IMR-90 (cell line): ENCODE results near the gene MICU1. TPM values are rescaled to one million over a fixed set of nuclear protein-coding genes. Genes with fewer than 3 reads are reported as not detected.

Source experiments
- ATAC-seq: fragments of 200-7000 bp; cut with Tn5 transposase; 2 replicates; pipeline ENCODE4 v1.9.1; 2020; ENCODE audit warnings: low read depth, mild to moderate bottlenecking, moderate library complexity
- BruUV-seq: library from RNA; stranded (reverse); fragments of 400-500 nt; replicated peaks from 2 replicates; lab custom pipeline; 2021; lab: Mats Ljungman, UMichigan
- CTCF ChIA-PET: fragments of 300-600 bp; formaldehyde crosslinking; extraction: SDS; loops from one replicate; lab custom pipeline; 2021; ENCODE audit warnings: antibody characterized with exemption; lab: Yijun Ruan, JAX
- POLR2A ChIA-PET: fragments of 300-600 bp; sonication (Branson Sonifier 250); formaldehyde crosslinking; loops from one replicate; lab custom pipeline; 2022; ENCODE audit warnings: antibody characterized with exemption; ENCODE audit not compliant: unreplicated experiment; lab: Charles Lee
- DNase-seq: peaks from one replicate; pipeline ENCODE4 v3.0.0; 2013
- H2AFZ ChIP-seq: replicated peaks from 2 replicates; pipeline ENCODE3; 2013; ENCODE audit warnings: low read length, mild to moderate bottlenecking; ENCODE audit not compliant: poor library complexity
- H2AK5ac ChIP-seq: 2 replicates; pipeline ENCODE4 v1.6.1; 2013; ENCODE audit warnings: low read depth, low read length, inconsistent platforms
- H2AK9ac ChIP-seq: replicated peaks from 2 replicates; pipeline ENCODE3; 2013; ENCODE audit warnings: mild to moderate bottlenecking, low read depth, low read length, moderate library complexity; ENCODE audit not compliant: poor library complexity
- H2BK120ac ChIP-seq: 2 replicates; pipeline ENCODE4 v1.6.1; 2013; ENCODE audit warnings: low read depth, low read length, inconsistent platforms
- H2BK15ac ChIP-seq: 3 replicates; pipeline ENCODE4 v1.6.1; 2013; ENCODE audit warnings: low read depth, low read length, inconsistent platforms
- H2BK20ac ChIP-seq: 2 replicates; pipeline ENCODE4 v1.6.1; 2013; ENCODE audit warnings: low read depth, mild to moderate bottlenecking, inconsistent platforms, low read length, moderate library complexity
- H2BK5ac ChIP-seq: 2 replicates; pipeline ENCODE4 v1.6.1; 2013; ENCODE audit warnings: mild to moderate bottlenecking, low read depth, low read length, inconsistent platforms; ENCODE audit not compliant: poor library complexity, severe bottlenecking
- H3K14ac ChIP-seq: replicated peaks from 2 replicates; pipeline ENCODE4 v1.6.1; 2013; ENCODE audit warnings: low read depth, low read length, inconsistent platforms
- H3K18ac ChIP-seq: 2 replicates; pipeline ENCODE4 v1.6.1; 2013; ENCODE audit warnings: low read depth, low read length, control low read depth
- H3K23ac ChIP-seq: 2 replicates; pipeline ENCODE4 v1.6.1; 2013; ENCODE audit warnings: low read depth, low read length, inconsistent platforms
- H3K27ac ChIP-seq: 2 replicates; pipeline ENCODE4 v1.5.1; 2013; ENCODE audit warnings: mild to moderate bottlenecking, control low read depth, low read length; ENCODE audit not compliant: insufficient read depth
- H3K27me3 ChIP-seq: 2 replicates; pipeline ENCODE4 v1.6.1; 2013; ENCODE audit warnings: low read length; ENCODE audit not compliant: control insufficient read depth, insufficient read depth
- H3K36me3 ChIP-seq: 2 replicates; pipeline ENCODE4 v1.6.1; 2013; ENCODE audit warnings: low read length, mixed read lengths; ENCODE audit not compliant: control insufficient read depth, insufficient read depth
- H3K4ac ChIP-seq: 2 replicates; pipeline ENCODE4 v1.6.1; 2013; ENCODE audit warnings: low read depth, low read length, inconsistent platforms
- H3K4me1 ChIP-seq: 2 replicates; pipeline ENCODE4 v1.6.1; 2013; ENCODE audit warnings: low read length, mixed read lengths; ENCODE audit not compliant: control insufficient read depth, insufficient read depth
- H3K4me2 ChIP-seq: 2 replicates; pipeline ENCODE4 v1.6.1; 2013; ENCODE audit warnings: low read depth, mild to moderate bottlenecking, control low read depth, low read length, moderate library complexity
- H3K4me3 ChIP-seq: 2 replicates; pipeline ENCODE4 v1.5.1; 2013; ENCODE audit warnings: low read depth, mild to moderate bottlenecking, control low read depth, low read length, moderate library complexity; ENCODE audit not compliant: insufficient read depth
- H3K56ac ChIP-seq: 2 replicates; pipeline ENCODE4 v1.6.1; 2013; ENCODE audit warnings: low read length, inconsistent platforms; ENCODE audit not compliant: insufficient read depth; ENCODE audit errors: extremely low read depth
- H3K79me1 ChIP-seq, 2 experiments: 2 replicates each; pipeline ENCODE4 v1.6.1; 2013; ENCODE audit warnings: low read length in 2 of 2, inconsistent platforms in 1 of 2, low read depth in 1 of 2
- H3K9ac ChIP-seq: 2 replicates; pipeline ENCODE4 v1.6.1; 2013; ENCODE audit warnings: low read depth, low read length, control low read depth
- H3K9me1 ChIP-seq: 2 replicates; pipeline ENCODE4 v1.6.1; 2013; ENCODE audit warnings: low read length, inconsistent platforms; ENCODE audit not compliant: insufficient read depth
- H3K9me3 ChIP-seq: 2 replicates; pipeline ENCODE4 v1.6.1; 2013; ENCODE audit warnings: low read length; ENCODE audit not compliant: control insufficient read depth, insufficient read depth
- H4K20me1 ChIP-seq: 2 replicates; pipeline ENCODE4 v1.6.1; 2013; ENCODE audit warnings: low read length, inconsistent platforms; ENCODE audit not compliant: insufficient read depth
- H4K5ac ChIP-seq: 2 replicates; pipeline ENCODE4 v1.6.1; 2013; ENCODE audit warnings: mild to moderate bottlenecking, low read depth, low read length, control low read depth
- H4K8ac ChIP-seq, 2 experiments: 2 replicates each; pipeline ENCODE4 v1.6.1; 2013; ENCODE audit warnings: low read depth in 2 of 2, low read length in 2 of 2, control low read depth in 1 of 2, inconsistent platforms in 1 of 2
- H4K91ac ChIP-seq: 2 replicates; pipeline ENCODE4 v1.6.1; 2013; ENCODE audit warnings: low read depth, low read length, inconsistent platforms; ENCODE audit not compliant: insufficient read depth
- CEBPB ChIP-seq: IDR thresholded peaks from 2 replicates; pipeline ENCODE4 v1.6.1; 2012; ENCODE audit warnings: low read depth, low read length, improper control_type of control experiment
- CHD1 ChIP-seq: IDR thresholded peaks from 2 replicates; pipeline ENCODE4 v1.6.1; 2012; ENCODE audit warnings: low read depth, low read length, improper control_type of control experiment
- MXI1 ChIP-seq: IDR thresholded peaks from 2 replicates; pipeline ENCODE4 v1.6.1; 2012; ENCODE audit warnings: low read depth, mild to moderate bottlenecking, low read length, moderate library complexity, borderline replicate concordance
- NFE2L2 ChIP-seq: fragments of 150-350 bp; IDR thresholded peaks from 2 replicates; pipeline ENCODE4 v1.6.1; 2016; ENCODE audit warnings: low read depth, mild to moderate bottlenecking, low read length
- RCOR1 ChIP-seq: IDR thresholded peaks from 2 replicates; pipeline ENCODE4 v1.6.1; 2012; ENCODE audit warnings: mild to moderate bottlenecking, low read length, improper control_type of control experiment; ENCODE audit not compliant: insufficient replicate concordance
- WGBS, 2 experiments: methylation state at CpG; one replicate each; pipeline versions ENCODE4 v1.1.5 to v1.1.7; 2013; ENCODE audit warnings: missing lambda C conversion rate in 2 of 2; ENCODE audit not compliant: insufficient read length in 1 of 2; ENCODE audit errors: extremely low coverage in 2 of 2; 5-methylcytosine and 5-hydroxymethylcytosine counted together
- dilution Hi-C: fragments of 300-500 bp; cut with HindIII; formaldehyde crosslinking; loops from one replicate; pipeline ENCODE4 v1.14.3; 2018; ENCODE audit warnings: low sequenced_read_pairs; ENCODE audit not compliant: unreplicated experiment
- in situ Hi-C: fragments of 300-500 bp; cut with MboI; formaldehyde crosslinking; loops from 3 replicates; pipeline ENCODE4 v1.14.3; 2019; ENCODE audit warnings: low sequenced_read_pairs, inconsistent platforms, mixed read lengths
- intact Hi-C: fragments of 100-400 bp; cut with micrococcal nuclease; formaldehyde crosslinking; loops from 2 replicates; pipeline ENCODE4 v1.10.0; 2022
- polyA plus RNA-seq, 3 experiments: library from polyadenylated mRNA; depleted of rRNA; stranded (reverse); fragments of >200 nt; gene quantifications; 2 replicates each; pipeline ENCODE4 v1.2.3, GENCODE V29; 2012; ENCODE audit warnings: low replicate concordance in 1 of 3
- total RNA-seq: library from RNA; depleted of rRNA; stranded (reverse); fragments of >200 nt; gene quantifications from 2 replicates; pipeline ENCODE4 v1.2.3, GENCODE V29; 2012

MICU1 gene
- total and polyA plus RNA-seq, 2 of the 4 experiments (the other 2 are of a cell fraction), result 43.6 to 44.7 TPM

GRCh38 chr10:72472306-72472705 lies 153.6 kb downstream of the MICU1 start:
- in situ Hi-C loops, result no loop called here
- dilution Hi-C loops, result no loop called here
- no peak overlapping the region for H2AFZ ChIP-seq
- no peak for DNase-seq
- ChIA-PET POLR2A (no interaction called here), CTCF (interaction anchor here (0.6 kb wide), 1 partner anchor 40 kb away, joined by 3 read pairs; no protein-coding TSS in a partner anchor)
- no peaks in the 10 kb centered on the region for H3K27me3 ChIP-seq
- no peaks in the 10 kb centered on the region for H3K79me1 ChIP-seq
- H3K9ac ChIP-seq, result no peak overlapping the region
- H3K4me1 ChIP-seq, result no peaks in the 10 kb centered on the region
- WGBS, 2 experiments, result no CpG with 5 or more reads among the region's 1 CpG
- H3K9me3 ChIP-seq, result no peaks in the 10 kb centered on the region
- H3K4me3 ChIP-seq, result no peak overlapping the region
- H3K9me1 ChIP-seq, result no peaks in the 10 kb centered on the region; the same call in 1 of the 2 replicates
- peaks cover 11% of the 10 kb centered on the region for H3K36me3 ChIP-seq
- H2AK9ac ChIP-seq, result no peak overlapping the region
- no peak overlapping the region for H3K4ac ChIP-seq
- H4K8ac ChIP-seq, result no peak overlapping the region
- no peak overlapping the region for H2BK15ac ChIP-seq
- no peak overlapping the region for H3K4me2 ChIP-seq
- H4K91ac ChIP-seq, result no peak overlapping the region
- H3K14ac ChIP-seq, result no peak overlapping the region
- TF ChIP-seq CHD1 (no peak), MXI1 (no peak), RCOR1 (no peak), CEBPB (no peak), NFE2L2 (no peak)
- no peak overlapping the region for H4K5ac ChIP-seq
- no peak overlapping the region for H3K18ac ChIP-seq
- no peak overlapping the region for H3K27ac ChIP-seq
- no peak overlapping the region for H2AK5ac ChIP-seq
- no peaks in the 10 kb centered on the region; the same call in 1 of the 2 replicates for H4K20me1 ChIP-seq
- BruUV-seq, result no TSS peak
- H2BK20ac ChIP-seq, result no peak overlapping the region
- no peak overlapping the region for H3K23ac ChIP-seq
- no peak for ATAC-seq
- H2BK120ac ChIP-seq, result no peak overlapping the region
- no peak overlapping the region for H2BK5ac ChIP-seq
- H3K56ac ChIP-seq, result no peak overlapping the region
- intact Hi-C loops, result no loop called here
